GM19239 (cell line): ENCODE measurements around the gene SLC26A3.

Source experiments
- DNase-seq: peaks from one replicate; pipeline ENCODE4 v3.0.0; 2011; ENCODE audit warnings: low spot score; ENCODE audit not compliant: insufficient read length
- FAIRE-seq: peaks from 2 replicates; lab custom pipeline; 2011; peaks lifted over from hg19 to GRCh38; lab: Jason Lieb, UNC

The SLC26A3 gene

GRCh38 chr7:107818622-107819021, 15.6 kb upstream of the SLC26A3 start:
- DNase-seq = no peak
- FAIRE-seq = no peak

GRCh38 chr7:107816011-107816566, 13.1 kb upstream of the SLC26A3 start:
- DNase-seq (no peak), FAIRE-seq (no peak)

- no peak for DNase-seq
- no peak for FAIRE-seq
Measured at GRCh38 chr7:107815254-107815882, 12.3 kb upstream of the SLC26A3 start.

GRCh38 chr7:107813524-107813923, 10.5 kb upstream of the SLC26A3 start:
- DNase-seq (no peak), FAIRE-seq (no peak)

GRCh38 chr7:107811934-107812333, 8.9 kb upstream of the SLC26A3 start:
- no peak for FAIRE-seq
- DNase-seq = no peak

GRCh38 chr7:107810626-107811025, 7.6 kb upstream of the SLC26A3 start:
- DNase-seq = no peak
- FAIRE-seq = no peak

GRCh38 chr7:107809179-107809578, 6.2 kb upstream of the SLC26A3 start:
- FAIRE-seq (no peak), DNase-seq (no peak)

- FAIRE-seq (no peak), DNase-seq (no peak)
Measured at GRCh38 chr7:107799647-107800264, 3.3 kb downstream of the SLC26A3 start.

- FAIRE-seq (no peak), DNase-seq (no peak)
Measured at GRCh38 chr7:107792364-107792763, 10.7 kb downstream of the SLC26A3 start.

- no peak for DNase-seq
- no peak for FAIRE-seq
Measured at GRCh38 chr7:107789647-107790046, 13.4 kb downstream of the SLC26A3 start.

- FAIRE-seq (no peak), DNase-seq (no peak)
Measured at GRCh38 chr7:107788662-107789061, 14.4 kb downstream of the SLC26A3 start.

- FAIRE-seq (no peak), DNase-seq (no peak)
Measured at GRCh38 chr7:107788216-107788615, 14.8 kb downstream of the SLC26A3 start.

GRCh38 chr7:107785926-107786325, 17.1 kb downstream of the SLC26A3 start:
- DNase-seq = no peak
- FAIRE-seq = no peak

GRCh38 chr7:107785170-107785569, 17.9 kb downstream of the SLC26A3 start:
- DNase-seq = no peak
- no peak for FAIRE-seq

- FAIRE-seq (no peak), DNase-seq (no peak)
Measured at GRCh38 chr7:107783648-107784047, 19.4 kb downstream of the SLC26A3 start.

- DNase-seq = no peak
- FAIRE-seq = no peak
Measured at GRCh38 chr7:107782374-107782773, 20.6 kb downstream of the SLC26A3 start.

- no peak for FAIRE-seq
- no peak for DNase-seq
Measured at GRCh38 chr7:107779647-107780099, 23.4 kb downstream of the SLC26A3 start.

- FAIRE-seq (no peak), DNase-seq (no peak)
Measured at GRCh38 chr7:107778283-107778682, 24.7 kb downstream of the SLC26A3 start.

GRCh38 chr7:107777702-107778101, 25.3 kb downstream of the SLC26A3 start:
- DNase-seq = no peak
- FAIRE-seq = no peak

GRCh38 chr7:107773027-107773426, 30.0 kb downstream of the SLC26A3 start:
- DNase-seq (no peak), FAIRE-seq (no peak)

GRCh38 chr7:107768263-107768662, 34.8 kb downstream of the SLC26A3 start:
- FAIRE-seq (no peak), DNase-seq (no peak)

- FAIRE-seq (no peak), DNase-seq (no peak)
Measured at GRCh38 chr7:107767391-107767790, 35.6 kb downstream of the SLC26A3 start.
